Ovary (tissue), 9 donors: ENCODE data around the gene MAFB. TPM values are rescaled to one million over a fixed set of nuclear protein-coding genes. Genes with fewer than 3 reads are reported as not detected.

Source experiments
- DNase-seq, 5 donors: peaks; one replicate each; pipeline ENCODE4 v3.0.0-alpha.2; 2019 to 2020
- H3K27ac ChIP-seq, 2 donors: fragments of 200-600 bp; one replicate each; pipeline versions ENCODE4 v1.5.1 to v1.8.0; 2019 to 2022
- H3K27me3 ChIP-seq: fragments of 200-600 bp; one replicate; pipeline ENCODE4 v1.8.0; 2022
- H3K36me3 ChIP-seq: fragments of 200-600 bp; sonication (generic); one replicate; pipeline ENCODE4 v1.5.1; 2019
- H3K4me1 ChIP-seq: one replicate; pipeline ENCODE4 v1.8.1; 2013; ENCODE audit warnings: mild to moderate bottlenecking, moderate library complexity; ENCODE audit not compliant: insufficient read depth
- H3K4me3 ChIP-seq: fragments of 200-600 bp; sonication (generic); one replicate; pipeline ENCODE4 v1.5.1; 2017
- H3K9me3 ChIP-seq, 2 donors: fragments of 200-600 bp in 1 of 2; sonication (generic) in 1 of 2; one replicate each; pipeline versions ENCODE4 v1.5.1 to v1.8.1; 2013 to 2019; ENCODE audit warnings: mild to moderate bottlenecking in 1 of 2, moderate library complexity in 1 of 2
- CTCF ChIP-seq, 3 donors: fragments of 450-650 bp in 2 of 3; fragments of 200-600 bp in 1 of 3; IDR thresholded peaks; one replicate each; pipeline versions ENCODE4 v1.5.1 to v1.8.0; 2016 to 2022; ENCODE audit warnings: antibody characterized with exemption in 3 of 3, mild to moderate bottlenecking in 1 of 3
- EP300 ChIP-seq: sonication (generic); formaldehyde crosslinking; IDR thresholded peaks from one replicate; pipeline ENCODE4 v1.6.1; 2017; ENCODE audit warnings: antibody characterized with exemption
- POLR2A ChIP-seq: fragments of 450-650 bp; IDR thresholded peaks from one replicate; pipeline ENCODE4 v1.6.1; 2017; ENCODE audit warnings: antibody characterized with exemption, mild to moderate bottlenecking, moderate library complexity
- WGBS, 3 donors: extraction: QIAGEN DNeasy Blood & Tissue Kit in 1 of 3; methylation state at CpG; one replicate each; pipeline versions ENCODE4 v1.1.5 to v1.1.7; 2013 to 2017; 5-methylcytosine and 5-hydroxymethylcytosine counted together
- intact Hi-C, 4 donors: fragments of 100-400 bp; cut with DNase I; formaldehyde crosslinking; loops; one replicate each; pipeline versions ENCODE4 v1.11.0 to v1.15.1; 2022 to 2023
- polyA plus RNA-seq, 2 donors: library from polyadenylated mRNA; stranded (reverse); fragments of 200-250 nt in 1 of 2; fragments of 350-450 nt in 1 of 2; fragmentation: Illumina TruSeq in 1 of 2; extraction: RNeasy Lipid Tissue Mini Kit (QIAGEN cat#74804) in 1 of 2; gene quantifications; one replicate each; pipeline ENCODE4 v1.2.3, GENCODE V29; 2013 to 2014
- total RNA-seq, 7 donors: library from RNA; depleted of rRNA in 2 of 7; stranded (reverse); fragments of >200 nt in 2 of 7; fragmentation: NEBNext Ultra II Directional in 3 of 7; extraction: Animal tissue kit (Norgen Biotek cat#: 25700) in 3 of 7; gene quantifications; one replicate each; pipeline versions ENCODE4 v1.1.0 to v1.2.4, GENCODE V29; 2016 to 2023
- donor health status: DM: no; HTN: no; CAD: no; lungs with moderate emphysema.
- donor health status: DM: no; HTN: no; CAD: no.
- donor health status: Bipolar disorder and iron deficiency.
- donor health status: DM: yes; HTN: yes; CAD: no.
- donor health status: DM: no; HTN: no; CAD: no.
- donor health status: DM: yes; HTN: yes; CAD: no.

Gene MAFB
- total and polyA plus RNA-seq, 9 donors: 6.9 to 29.4 (median 11.9) TPM

- H3K4me1 ChIP-seq: no peaks in the 10 kb centered on the region
- no peaks in the 10 kb centered on the region for H3K27me3 ChIP-seq
- no peak for DNase-seq
- 69 to 77% (median 76%) methylated on average over 9 of the region's 9 CpGs for WGBS, 3 donors
- intact Hi-C loops: no loop called here
- TF ChIP-seq POLR2A (no peak), CTCF (IDR thresholded peaks at IDR 0.05) (no peak), EP300 (no peak)
- H3K9me3 ChIP-seq: no peaks in the 10 kb centered on the region
- no peaks in the 10 kb centered on the region for H3K36me3 ChIP-seq
- H3K27ac ChIP-seq: no peak overlapping the region
- H3K4me3 ChIP-seq: no peak overlapping the region
Observed at GRCh38 chr20:40663304-40663790, 25.7 kb downstream of the MAFB start.

- Histone ChIP-seq H3K27me3 (no peaks in the 10 kb centered on the region), H3K27ac (no peak overlapping the region), H3K9me3 (no peaks in the 10 kb centered on the region), H3K4me3 (no peak overlapping the region), H3K36me3 (no peaks in the 10 kb centered on the region), H3K4me1 (no peaks in the 10 kb centered on the region)
- WGBS, 3 donors: 74 to 93% (median 91%) methylated on average over 3 of the region's 3 CpGs
- intact Hi-C loops: no loop called here
- DNase-seq: no peak
- no peak for TF ChIP-seq EP300
- no peak for TF ChIP-seq POLR2A
- no peak for TF ChIP-seq CTCF (IDR thresholded peaks at IDR 0.05)
Observed at GRCh38 chr20:40659567-40659966, 29.5 kb downstream of the MAFB start.

- no peaks in the 10 kb centered on the region for H3K4me1 ChIP-seq
- no peaks in the 10 kb centered on the region for H3K36me3 ChIP-seq
- intact Hi-C loops: no loop called here
- no peaks in the 10 kb centered on the region for H3K27me3 ChIP-seq
- TF ChIP-seq CTCF (IDR thresholded peaks at IDR 0.05) (no peak), EP300 (no peak), POLR2A (no peak)
- 89 to 97% (median 95%) methylated on average over 3 of the region's 3 CpGs for WGBS, 3 donors
- H3K4me3 ChIP-seq: no peak overlapping the region
- H3K9me3 ChIP-seq: no peaks in the 10 kb centered on the region
- no peak overlapping the region for H3K27ac ChIP-seq
- no peak for DNase-seq
Observed at GRCh38 chr20:40658509-40658908, 30.5 kb downstream of the MAFB start.

- 19 to 36% (median 24%) methylated on average over 4 of the region's 4 CpGs for WGBS, 3 donors
- TF ChIP-seq POLR2A (no peak), EP300 (no peak), CTCF (IDR thresholded peaks at IDR 0.05) (no peak)
Observed at GRCh38 chr20:40657526-40657925, 31.5 kb downstream of the MAFB start.

More at GRCh38 chr20:40657526-40657925, 31.5 kb downstream of the MAFB start:
- Histone ChIP-seq H3K36me3 (no peaks in the 10 kb centered on the region), H3K27me3 (no peaks in the 10 kb centered on the region), H3K4me3 (no peak overlapping the region), H3K9me3 (no peaks in the 10 kb centered on the region), H3K4me1 (no peaks in the 10 kb centered on the region), H3K27ac (no peak overlapping the region)
- intact Hi-C loops: no loop called here
- DNase-seq: no peak
